ENCODE results near the gene CAMK2B.

DNA sequence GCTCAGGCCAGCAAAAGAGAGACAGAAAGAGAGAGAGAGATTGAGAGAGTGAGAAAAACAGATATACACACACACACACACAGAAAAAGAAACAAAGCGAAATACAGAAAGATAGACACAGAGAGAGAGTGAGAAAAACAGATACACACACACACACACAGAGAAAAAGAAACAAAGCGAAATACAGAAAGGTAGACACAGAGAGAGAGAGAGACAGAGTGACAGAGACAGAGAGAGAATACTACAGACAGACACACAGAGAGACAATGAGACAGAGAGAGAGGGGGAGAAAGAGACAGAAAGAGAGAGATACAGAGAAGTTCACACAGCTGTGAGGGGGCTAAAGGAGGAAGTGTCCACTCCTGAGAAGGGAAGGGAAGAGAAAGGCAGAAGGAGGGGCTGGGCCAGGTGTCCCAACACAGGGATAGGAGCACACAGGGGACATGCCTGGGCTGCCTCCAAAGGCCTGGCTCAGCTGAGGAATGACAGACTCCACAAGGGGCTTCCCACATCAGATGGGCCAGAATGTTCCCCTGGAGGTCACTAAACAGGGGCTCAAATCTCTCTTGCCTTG lies 140.4 kb downstream of the CAMK2B start:
- TF ChIP-seq, protein P1, sequence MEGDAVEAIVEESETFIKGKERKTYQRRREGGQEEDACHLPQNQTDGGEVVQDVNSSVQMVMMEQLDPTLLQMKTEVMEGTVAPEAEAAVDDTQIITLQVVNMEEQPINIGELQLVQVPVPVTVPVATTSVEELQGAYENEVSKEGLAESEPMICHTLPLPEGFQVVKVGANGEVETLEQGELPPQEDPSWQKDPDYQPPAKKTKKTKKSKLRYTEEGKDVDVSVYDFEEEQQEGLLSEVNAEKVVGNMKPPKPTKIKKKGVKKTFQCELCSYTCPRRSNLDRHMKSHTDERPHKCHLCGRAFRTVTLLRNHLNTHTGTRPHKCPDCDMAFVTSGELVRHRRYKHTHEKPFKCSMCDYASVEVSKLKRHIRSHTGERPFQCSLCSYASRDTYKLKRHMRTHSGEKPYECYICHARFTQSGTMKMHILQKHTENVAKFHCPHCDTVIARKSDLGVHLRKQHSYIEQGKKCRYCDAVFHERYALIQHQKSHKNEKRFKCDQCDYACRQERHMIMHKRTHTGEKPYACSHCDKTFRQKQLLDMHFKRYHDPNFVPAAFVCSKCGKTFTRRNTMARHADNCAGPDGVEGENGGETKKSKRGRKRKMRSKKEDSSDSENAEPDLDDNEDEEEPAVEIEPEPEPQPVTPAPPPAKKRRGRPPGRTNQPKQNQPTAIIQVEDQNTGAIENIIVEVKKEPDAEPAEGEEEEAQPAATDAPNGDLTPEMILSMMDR (optimal IDR thresholded peaks at IDR 0.05 in 1 of 3, IDR thresholded peaks at IDR 0.05 in 1 of 3, conservative IDR thresholded peaks at IDR 0.05 in 1 of 3; ENCODE audit: extremely low read depth in 1 of 3, insufficient read depth in 2 of 3, low read length in 3 of 3), result no peak
- TF ChIP-seq EZH2 (IDR thresholded peaks at IDR 0.05; ENCODE audit: low read length), result no peak
